H9 (cell line): Measurements from ENCODE around the gene SEMA4A. TPM values are rescaled to one million over a fixed set of nuclear protein-coding genes. Genes with fewer than 3 reads are reported as not detected.
"Not testable (repeated sequence)": the region's sequence is repeated elsewhere in the genome, so short reads cannot be mapped to it uniquely, and the experiment has no call there.

Experiments
- DNase-seq: peaks from one replicate; pipeline ENCODE4 v3.0.0-alpha.2; 2017
- H2AFZ ChIP-seq: one replicate; pipeline ENCODE4 v1.6.1; 2013; ENCODE audit warnings: mild to moderate bottlenecking, low read length, control low read depth, moderate library complexity
- H2AK5ac ChIP-seq: 2 replicates; pipeline ENCODE4 v1.6.1; 2013; ENCODE audit warnings: low read length, control low read depth, mixed read lengths; ENCODE audit not compliant: insufficient read length
- H2BK120ac ChIP-seq: one replicate; pipeline ENCODE4 v1.6.1; 2013; ENCODE audit warnings: low read depth, mild to moderate bottlenecking, low read length, control low read depth, inconsistent platforms; ENCODE audit not compliant: poor library complexity, severe bottlenecking
- H2BK12ac ChIP-seq: 2 replicates; pipeline ENCODE4 v1.6.1; 2013; ENCODE audit warnings: low read length, control low read depth, mixed read lengths, low read depth; ENCODE audit not compliant: insufficient read length
- H2BK15ac ChIP-seq: 2 replicates; pipeline ENCODE4 v1.6.1; 2013; ENCODE audit warnings: low read depth, low read length, control low read depth
- H2BK20ac ChIP-seq: one replicate; pipeline ENCODE4 v1.6.1; 2013; ENCODE audit warnings: low read depth, mild to moderate bottlenecking, low read length, control low read depth, inconsistent platforms; ENCODE audit not compliant: poor library complexity, severe bottlenecking
- H2BK5ac ChIP-seq: 2 replicates; pipeline ENCODE4 v1.6.1; 2013; ENCODE audit warnings: low read length, control low read depth, mixed read lengths; ENCODE audit not compliant: insufficient read length
- H3K14ac ChIP-seq: 2 replicates; pipeline ENCODE4 v1.6.1; 2013; ENCODE audit warnings: low read length, control low read depth; ENCODE audit not compliant: insufficient read depth
- H3K18ac ChIP-seq: 2 replicates; pipeline ENCODE4 v1.6.1; 2013; ENCODE audit warnings: low read depth, mild to moderate bottlenecking, mixed read lengths, low read length, control low read depth; ENCODE audit not compliant: insufficient read length
- H3K23ac ChIP-seq: 2 replicates; pipeline ENCODE4 v1.6.1; 2013; ENCODE audit warnings: low read length, control low read depth, mixed read lengths, low read depth; ENCODE audit not compliant: insufficient read length
- H3K23me2 ChIP-seq: 2 replicates; pipeline ENCODE4 v1.6.1; 2013; ENCODE audit warnings: low read depth, mild to moderate bottlenecking, mixed read lengths, low read length, control low read depth; ENCODE audit not compliant: insufficient read length, poor library complexity, severe bottlenecking
- H3K27ac ChIP-seq: 2 replicates; pipeline ENCODE4 v1.5.1; 2013; ENCODE audit warnings: low read length, control low read depth, mixed read lengths, low read depth; ENCODE audit not compliant: insufficient read length
- H3K27me3 ChIP-seq: 2 replicates; pipeline ENCODE4 v1.6.1; 2013; ENCODE audit warnings: low read length, control low read depth, inconsistent platforms; ENCODE audit not compliant: insufficient read depth
- H3K4ac ChIP-seq: 2 replicates; pipeline ENCODE4 v1.6.1; 2013; ENCODE audit warnings: low read depth, mild to moderate bottlenecking, control low read depth, inconsistent platforms, low read length, moderate library complexity
- H3K4me1 ChIP-seq: 2 replicates; pipeline ENCODE4 v1.6.1; 2013; ENCODE audit warnings: low read length, control low read depth, inconsistent platforms; ENCODE audit not compliant: insufficient read depth
- H3K4me2 ChIP-seq: 2 replicates; pipeline ENCODE4 v1.6.1; 2013; ENCODE audit warnings: low read length, control low read depth, mixed read lengths; ENCODE audit not compliant: insufficient read length, insufficient read depth
- H3K56ac ChIP-seq: 2 replicates; pipeline ENCODE4 v1.6.1; 2013; ENCODE audit warnings: low read depth, mild to moderate bottlenecking, mixed read lengths, low read length, control low read depth; ENCODE audit not compliant: insufficient read length
- H3K79me1 ChIP-seq: 2 replicates; pipeline ENCODE4 v1.6.1; 2013; ENCODE audit warnings: low read depth, mild to moderate bottlenecking, moderate library complexity, low read length, control low read depth, inconsistent platforms; ENCODE audit not compliant: insufficient read depth, poor library complexity, severe bottlenecking
- H3K79me2 ChIP-seq: 2 replicates; pipeline ENCODE4 v1.6.1; 2013; ENCODE audit warnings: low read length, control low read depth, inconsistent platforms; ENCODE audit not compliant: insufficient read depth
- H3K9ac ChIP-seq: 2 replicates; pipeline ENCODE4 v1.6.1; 2013; ENCODE audit warnings: low read length, control low read depth, mixed read lengths; ENCODE audit not compliant: insufficient read length; ENCODE audit errors: extremely low read depth
- H3K9me3 ChIP-seq: one replicate; pipeline ENCODE4 v1.6.1; 2013; ENCODE audit warnings: low read depth, low read length, inconsistent platforms; ENCODE audit not compliant: control insufficient read depth
- H3T11ph ChIP-seq: one replicate; pipeline ENCODE4 v1.6.1; 2013; ENCODE audit warnings: mild to moderate bottlenecking, low read length, control low read depth, inconsistent platforms
- H4K20me1 ChIP-seq: one replicate; pipeline ENCODE4 v1.6.1; 2013; ENCODE audit not compliant: control insufficient read depth, insufficient read length, insufficient read depth
- H4K5ac ChIP-seq: 2 replicates; pipeline ENCODE4 v1.6.1; 2013; ENCODE audit warnings: low read depth, mild to moderate bottlenecking, mixed read lengths, low read length, control low read depth; ENCODE audit not compliant: insufficient read length
- H4K8ac ChIP-seq: replicated peaks from 2 replicates; pipeline ENCODE4 v1.6.1; 2013; ENCODE audit warnings: low read length, control low read depth, mixed read lengths, low read depth; ENCODE audit not compliant: insufficient read length
- H4K91ac ChIP-seq: 2 replicates; pipeline ENCODE4 v1.6.1; 2013; ENCODE audit warnings: low read depth, mild to moderate bottlenecking, moderate library complexity, mixed read lengths, low read length, control low read depth; ENCODE audit not compliant: insufficient read length
- H3K27ac Mint-ChIP-seq, 3 experiments: 2 replicates in 2 of 3; 3 replicates in 1 of 3; pipeline ENCODE4 v1.8.0; 2020 to 2021; ENCODE audit warnings: mixed read lengths in 3 of 3, mild to moderate bottlenecking in 1 of 3, moderate library complexity in 1 of 3
- H3K27me3 Mint-ChIP-seq: 2 replicates; pipeline ENCODE4 v1.8.0; 2021; ENCODE audit warnings: low read depth, mild to moderate bottlenecking, moderate library complexity, mixed read lengths
- H3K36me3 Mint-ChIP-seq, 3 experiments: 2 replicates in 2 of 3; 3 replicates in 1 of 3; pipeline ENCODE4 v1.8.0; 2020 to 2021; ENCODE audit warnings: low read depth in 3 of 3, mixed read lengths in 3 of 3; ENCODE audit not compliant: insufficient read depth in 1 of 3
- H3K4me1 Mint-ChIP-seq, 2 experiments: 2 replicates each; pipeline ENCODE4 v1.8.0; 2020; ENCODE audit warnings: mixed read lengths in 2 of 2
- H3K4me3 Mint-ChIP-seq, 2 experiments: 2 replicates in 1 of 2; 3 replicates in 1 of 2; pipeline ENCODE4 v1.8.0; 2020 to 2021; ENCODE audit warnings: mild to moderate bottlenecking in 2 of 2, mixed read lengths in 2 of 2, moderate library complexity in 1 of 2
- H3K9me3 Mint-ChIP-seq, 2 experiments: 2 replicates in 1 of 2; 3 replicates in 1 of 2; pipeline ENCODE4 v1.8.0; 2020; ENCODE audit warnings: mild to moderate bottlenecking in 2 of 2, mixed read lengths in 2 of 2, moderate library complexity in 1 of 2
- WGBS: extraction: QIAGEN DNeasy Blood & Tissue Kit; methylation state at CpG from one replicate; pipeline ENCODE4 v1.1.7; 2013; ENCODE audit warnings: missing lambda C conversion rate, low lambda C conversion rate, mixed read lengths; ENCODE audit not compliant: insufficient read length; ENCODE audit errors: extremely low coverage; 5-methylcytosine and 5-hydroxymethylcytosine counted together
- total RNA-seq: library from RNA; stranded (reverse); gene quantifications from 2 replicates; pipeline ENCODE4 v1.2.1, GENCODE V29; 2021
- TF ChIP-seq, protein P1 (sequence below): fragments of 200-600 bp; sonication (generic); conservative IDR thresholded peaks from 3 replicates; pipeline ENCODE4 v1.8.0; 2021; ENCODE audit warnings: antibody characterized with exemption, mild to moderate bottlenecking

The SEMA4A gene
- total RNA-seq, 1 experiment from 2014 or later, result 11.1 TPM

DNA sequence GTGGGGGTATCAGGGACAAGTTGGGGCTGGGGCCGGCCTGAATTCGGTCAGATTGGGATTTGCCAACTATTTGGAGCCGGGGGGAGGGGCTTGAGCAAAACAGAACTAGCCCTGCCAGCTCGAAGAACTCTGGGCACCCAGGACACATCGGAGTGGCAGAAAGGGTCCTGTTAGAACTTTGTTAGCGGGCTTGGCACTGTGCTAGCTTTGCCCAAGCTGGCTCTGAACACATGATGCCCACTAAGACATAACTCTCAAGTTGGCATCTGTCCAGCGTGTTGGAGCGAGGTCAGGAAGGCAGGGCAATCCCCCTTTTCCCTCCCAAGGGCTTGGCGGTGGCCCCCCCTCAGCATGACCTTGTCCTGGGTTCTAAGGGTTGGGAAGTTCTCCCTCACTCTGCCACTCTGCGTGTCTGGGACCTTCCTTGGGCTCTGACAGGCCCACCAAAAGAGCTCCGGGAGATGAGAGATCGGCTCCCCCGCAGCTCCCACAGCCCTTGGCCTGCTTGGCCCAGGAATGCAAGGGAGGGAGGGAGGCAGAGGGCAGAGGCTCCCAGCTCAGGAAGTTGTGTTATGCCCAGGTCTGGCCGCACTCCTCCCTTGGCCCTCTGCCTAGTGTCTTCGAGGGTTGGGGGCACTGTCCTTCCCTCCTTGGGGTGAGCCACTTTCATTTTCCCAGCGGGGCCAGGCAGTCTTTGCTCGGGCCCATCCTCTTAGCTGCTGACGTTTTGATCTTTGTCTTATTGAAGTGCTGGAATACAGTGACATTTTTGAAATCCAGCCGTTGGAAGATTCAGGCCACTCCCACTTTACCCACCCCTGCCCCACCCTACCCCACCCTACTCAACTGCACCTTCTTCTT lies 37.6 kb upstream of the SEMA4A start:
- no peak overlapping the region for H2AFZ ChIP-seq
- no CpG with 5 or more reads among the region's 19 CpGs for WGBS
- H3K4me2 ChIP-seq, result peak overlapping the region; percentile 95
- H4K91ac ChIP-seq, result no peak overlapping the region
- peak overlapping the region; percentile 80 to 93 for H3K4me3 Mint-ChIP-seq
- no peak overlapping the region for H2AK5ac ChIP-seq
- no peak overlapping the region for H3K4ac ChIP-seq
- peak; percentile 68 for DNase-seq
- no peak overlapping the region for H3K9ac ChIP-seq
- no peak overlapping the region for H2BK15ac ChIP-seq
- no peaks in the 10 kb centered on the region for H3K9me3 ChIP-seq
- H2BK5ac ChIP-seq, result no peak overlapping the region
- no peaks in the 10 kb centered on the region for H3K27me3 ChIP-seq
- no peak overlapping the region for H2BK20ac ChIP-seq
- peaks cover 0 to 9% (median 2%) of the 10 kb centered on the region in 3 experiments; a peak in 3 of 7 replicates for H3K36me3 Mint-ChIP-seq
- H3K79me1 ChIP-seq, result no peaks in the 10 kb centered on the region
- H3K56ac ChIP-seq, result no peak overlapping the region
- H4K20me1 ChIP-seq, result no peaks in the 10 kb centered on the region
- no peak overlapping the region for H2BK12ac ChIP-seq
- no peak overlapping the region for H3T11ph ChIP-seq
- TF ChIP-seq, protein P1, sequence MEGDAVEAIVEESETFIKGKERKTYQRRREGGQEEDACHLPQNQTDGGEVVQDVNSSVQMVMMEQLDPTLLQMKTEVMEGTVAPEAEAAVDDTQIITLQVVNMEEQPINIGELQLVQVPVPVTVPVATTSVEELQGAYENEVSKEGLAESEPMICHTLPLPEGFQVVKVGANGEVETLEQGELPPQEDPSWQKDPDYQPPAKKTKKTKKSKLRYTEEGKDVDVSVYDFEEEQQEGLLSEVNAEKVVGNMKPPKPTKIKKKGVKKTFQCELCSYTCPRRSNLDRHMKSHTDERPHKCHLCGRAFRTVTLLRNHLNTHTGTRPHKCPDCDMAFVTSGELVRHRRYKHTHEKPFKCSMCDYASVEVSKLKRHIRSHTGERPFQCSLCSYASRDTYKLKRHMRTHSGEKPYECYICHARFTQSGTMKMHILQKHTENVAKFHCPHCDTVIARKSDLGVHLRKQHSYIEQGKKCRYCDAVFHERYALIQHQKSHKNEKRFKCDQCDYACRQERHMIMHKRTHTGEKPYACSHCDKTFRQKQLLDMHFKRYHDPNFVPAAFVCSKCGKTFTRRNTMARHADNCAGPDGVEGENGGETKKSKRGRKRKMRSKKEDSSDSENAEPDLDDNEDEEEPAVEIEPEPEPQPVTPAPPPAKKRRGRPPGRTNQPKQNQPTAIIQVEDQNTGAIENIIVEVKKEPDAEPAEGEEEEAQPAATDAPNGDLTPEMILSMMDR, result no peak
- no peaks in the 10 kb centered on the region; a peak in 1 of 5 replicates for H3K9me3 Mint-ChIP-seq
- H3K23me2 ChIP-seq, result peaks cover 13% of the 10 kb centered on the region
- peaks cover 9% of the 10 kb centered on the region for H3K27me3 Mint-ChIP-seq
- no peak overlapping the region for H3K23ac ChIP-seq
- no peak overlapping the region for H4K8ac ChIP-seq
- H3K4me1 Mint-ChIP-seq, result peaks cover 41 to 56% of the 10 kb centered on the region in 2 experiments
- H2BK120ac ChIP-seq, result no peak overlapping the region
- H3K27ac ChIP-seq, result no peak overlapping the region
- no peaks in the 10 kb centered on the region for H3K79me2 ChIP-seq
- H3K14ac ChIP-seq, result no peak overlapping the region
- H3K4me1 ChIP-seq, result no peaks in the 10 kb centered on the region
- no peak overlapping the region for H4K5ac ChIP-seq
- peak overlapping the region in 1 of 3 experiments; percentile 92; a peak in 1 of 7 replicates for H3K27ac Mint-ChIP-seq
- no peak overlapping the region for H3K18ac ChIP-seq

DNA sequence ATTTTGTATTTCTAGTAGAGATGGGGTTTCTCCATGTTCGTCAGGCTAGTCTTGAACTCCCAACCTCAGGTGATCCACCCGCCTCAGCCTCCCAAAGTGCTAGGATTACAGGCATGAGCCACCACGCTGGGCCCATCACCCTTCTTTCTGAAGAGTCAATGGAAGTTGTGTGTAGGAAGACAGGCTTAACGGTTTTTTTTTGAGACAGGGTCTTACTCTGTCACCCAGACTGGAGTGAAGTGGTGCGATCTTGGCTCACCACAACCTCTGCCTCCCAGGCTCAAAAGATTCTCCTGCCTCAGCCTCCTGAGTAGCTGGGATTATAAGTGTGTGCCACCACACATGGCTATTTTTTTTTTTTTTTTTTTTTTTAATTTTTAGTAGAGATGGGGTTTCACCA lies 36.7 kb upstream of the SEMA4A start:
- not testable (repeated sequence) for H2BK5ac ChIP-seq, H2AFZ ChIP-seq, H3T11ph ChIP-seq, H3K23ac ChIP-seq, H3K36me3 Mint-ChIP-seq, H3K27ac ChIP-seq, H4K20me1 ChIP-seq, H2BK120ac ChIP-seq, H4K8ac ChIP-seq, H3K4me2 ChIP-seq, H3K18ac ChIP-seq, H3K27me3 Mint-ChIP-seq, H3K14ac ChIP-seq, H3K79me2 ChIP-seq, H3K9ac ChIP-seq, H3K4ac ChIP-seq, H2BK20ac ChIP-seq, H3K4me1 ChIP-seq, H3K79me1 ChIP-seq, H3K9me3 Mint-ChIP-seq, H2AK5ac ChIP-seq, H3K56ac ChIP-seq, H3K9me3 ChIP-seq, DNase-seq, H4K5ac ChIP-seq, H3K27me3 ChIP-seq, H2BK15ac ChIP-seq, H2BK12ac ChIP-seq, H4K91ac ChIP-seq
- Mint-ChIP-seq H3K27ac (peak overlapping the region in 1 of 3 experiments; percentile 89; a peak in 1 of 7 replicates), H3K4me1 (peaks cover 49 to 64% of the 10 kb centered on the region in 2 experiments), H3K4me3 (peak overlapping the region; percentile 80 to 93; a peak in 3 of 5 replicates)
- H3K23me2 ChIP-seq, result peaks cover 13% of the 10 kb centered on the region
- WGBS, result no CpG with 5 or more reads among the region's 5 CpGs
